ENCODE results near the gene FRMD4A.

GRCh38 chr10:13857451-13857850, 473.3 kb downstream of the FRMD4A start:
- TF ChIP-seq, protein P1, sequence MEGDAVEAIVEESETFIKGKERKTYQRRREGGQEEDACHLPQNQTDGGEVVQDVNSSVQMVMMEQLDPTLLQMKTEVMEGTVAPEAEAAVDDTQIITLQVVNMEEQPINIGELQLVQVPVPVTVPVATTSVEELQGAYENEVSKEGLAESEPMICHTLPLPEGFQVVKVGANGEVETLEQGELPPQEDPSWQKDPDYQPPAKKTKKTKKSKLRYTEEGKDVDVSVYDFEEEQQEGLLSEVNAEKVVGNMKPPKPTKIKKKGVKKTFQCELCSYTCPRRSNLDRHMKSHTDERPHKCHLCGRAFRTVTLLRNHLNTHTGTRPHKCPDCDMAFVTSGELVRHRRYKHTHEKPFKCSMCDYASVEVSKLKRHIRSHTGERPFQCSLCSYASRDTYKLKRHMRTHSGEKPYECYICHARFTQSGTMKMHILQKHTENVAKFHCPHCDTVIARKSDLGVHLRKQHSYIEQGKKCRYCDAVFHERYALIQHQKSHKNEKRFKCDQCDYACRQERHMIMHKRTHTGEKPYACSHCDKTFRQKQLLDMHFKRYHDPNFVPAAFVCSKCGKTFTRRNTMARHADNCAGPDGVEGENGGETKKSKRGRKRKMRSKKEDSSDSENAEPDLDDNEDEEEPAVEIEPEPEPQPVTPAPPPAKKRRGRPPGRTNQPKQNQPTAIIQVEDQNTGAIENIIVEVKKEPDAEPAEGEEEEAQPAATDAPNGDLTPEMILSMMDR (IDR thresholded peaks at IDR 0.05) = no peak
- TF ChIP-seq EP300 (IDR thresholded peaks at IDR 0.05; ENCODE audit: low read depth) = no peak
